Hepatocyte (in vitro differentiated cells): ENCODE results near the gene HTT. TPM values are rescaled to one million over a fixed set of nuclear protein-coding genes. Genes with fewer than 3 reads are reported as not detected.

Experiments
- DNase-seq: peaks from one replicate; pipeline ENCODE4 v3.0.0-alpha.2; 2016; ENCODE audit warnings: low spot score
- H2AFZ ChIP-seq: fragments of 200-600 bp; sonication (generic); 2 replicates; pipeline ENCODE4 v1.6.0; 2016; ENCODE audit warnings: antibody characterized with exemption, mild to moderate bottlenecking
- H3K27ac ChIP-seq: fragments of 200-600 bp; sonication (generic); 2 replicates; pipeline ENCODE4 v1.5.1; 2016; ENCODE audit warnings: mild to moderate bottlenecking
- H3K27me3 ChIP-seq: fragments of 200-600 bp; sonication (generic); 2 replicates; pipeline ENCODE4 v1.6.1; 2016
- H3K36me3 ChIP-seq: fragments of 200-600 bp; sonication (generic); replicated peaks from 2 replicates; pipeline ENCODE4 v1.5.1; 2016; ENCODE audit warnings: low read depth; ENCODE audit not compliant: insufficient read depth
- H3K4me1 ChIP-seq: fragments of 200-600 bp; sonication (generic); 2 replicates; pipeline ENCODE4 v1.5.1; 2016; ENCODE audit warnings: mild to moderate bottlenecking, moderate library complexity; ENCODE audit not compliant: insufficient read depth
- H3K4me2 ChIP-seq: fragments of 200-600 bp; sonication (generic); 2 replicates; pipeline ENCODE4 v1.6.0; 2016
- H3K4me3 ChIP-seq: fragments of 200-600 bp; sonication (generic); 2 replicates; pipeline ENCODE4 v1.5.1; 2016; ENCODE audit warnings: mild to moderate bottlenecking
- H3K79me2 ChIP-seq: fragments of 200-600 bp; sonication (generic); 2 replicates; pipeline ENCODE4 v1.6.0; 2017; ENCODE audit warnings: mild to moderate bottlenecking
- H3K9me2 ChIP-seq: fragments of 200-600 bp; sonication (generic); replicated peaks from 2 replicates; pipeline ENCODE4 v1.6.0; 2017; ENCODE audit warnings: mild to moderate bottlenecking; ENCODE audit not compliant: insufficient read depth
- H3K9me3 ChIP-seq: fragments of 200-600 bp; sonication (generic); 2 replicates; pipeline ENCODE4 v1.5.1; 2016; ENCODE audit warnings: low read depth, mild to moderate bottlenecking
- H4K20me1 ChIP-seq: fragments of 200-600 bp; sonication (generic); 2 replicates; pipeline ENCODE4 v1.6.0; 2016; ENCODE audit warnings: mild to moderate bottlenecking; ENCODE audit not compliant: insufficient read depth, poor library complexity, severe bottlenecking
- CTCF ChIP-seq: fragments of 200-600 bp; sonication (generic); IDR thresholded peaks from 2 replicates; pipeline ENCODE4 v1.5.1; 2016; ENCODE audit warnings: antibody characterized with exemption, mild to moderate bottlenecking; ENCODE audit not compliant: poor library complexity
- EZH2 ChIP-seq: fragments of 200-600 bp; sonication (generic); IDR thresholded peaks from 2 replicates; pipeline ENCODE4 v1.6.1; 2016; ENCODE audit warnings: antibody characterized with exemption, mild to moderate bottlenecking, borderline replicate concordance
- EZH2phosphoT487 ChIP-seq: fragments of 200-600 bp; sonication (generic); IDR thresholded peaks from one replicate; pipeline ENCODE4 v1.6.1; 2018; ENCODE audit warnings: antibody characterized with exemption, mild to moderate bottlenecking, low read depth, moderate library complexity; ENCODE audit not compliant: unreplicated experiment, severe bottlenecking
- WGBS: methylation state at CpG from one replicate; pipeline ENCODE4 v1.1.6; 2016; ENCODE audit warnings: low lambda C conversion rate; ENCODE audit errors: missing lambda C conversion rate; 5-methylcytosine and 5-hydroxymethylcytosine counted together
- polyA plus RNA-seq: library from polyadenylated mRNA; unstranded; fragments of >200 nt; fragmentation: Nextera tagmentation; extraction: Ambion mirVana; gene quantifications from 2 replicates; pipeline ENCODE4 v1.2.1, GENCODE V29; 2016
- total RNA-seq: library from RNA; depleted of rRNA; stranded (reverse); fragments of >200 nt; gene quantifications from 2 replicates; pipeline ENCODE4 v1.2.3, GENCODE V29; 2014

Gene HTT
- total and polyA plus RNA-seq, 2 experiments from 2014 or later: 12.4 to 33.9 TPM

GRCh38 chr4:3233391-3234071, 159.1 kb downstream of the HTT start:
- Histone ChIP-seq H3K4me3 (no peak overlapping the region), H3K4me1 (no peaks in the 10 kb centered on the region), H2AFZ (no peak overlapping the region), H3K9me2 (no peaks in the 10 kb centered on the region), H3K4me2 (no peak overlapping the region), H3K27ac (no peak overlapping the region), H3K36me3 (no peaks in the 10 kb centered on the region), H3K27me3 (no peaks in the 10 kb centered on the region), H3K9me3 (no peaks in the 10 kb centered on the region), H4K20me1 (no peaks in the 10 kb centered on the region), H3K79me2 (no peaks in the 10 kb centered on the region)
- no peak for TF ChIP-seq EZH2phosphoT487
- TF ChIP-seq EZH2: no peak
- TF ChIP-seq CTCF: no peak
- no peak for DNase-seq
- WGBS: 93% methylated on average over 21 of the region's 21 CpGs

GRCh38 chr4:3234171-3235029, 159.9 kb downstream of the HTT start:
- TF ChIP-seq EZH2 (no peak), EZH2phosphoT487 (no peak), CTCF (no peak)
- Histone ChIP-seq H3K4me3 (no peak overlapping the region), H2AFZ (no peak overlapping the region), H3K36me3 (no peaks in the 10 kb centered on the region), H3K4me2 (no peak overlapping the region), H3K79me2 (no peaks in the 10 kb centered on the region), H3K9me3 (no peaks in the 10 kb centered on the region), H3K27me3 (no peaks in the 10 kb centered on the region), H3K9me2 (no peaks in the 10 kb centered on the region), H3K27ac (no peak overlapping the region), H3K4me1 (no peaks in the 10 kb centered on the region), H4K20me1 (no peaks in the 10 kb centered on the region)
- 91% methylated on average over 23 of the region's 23 CpGs for WGBS
- no peak for DNase-seq

- 96% methylated on average over 13 of the region's 14 CpGs for WGBS
- no peak overlapping the region for H2AFZ ChIP-seq
- DNase-seq: no peak
- no peak overlapping the region for H3K4me2 ChIP-seq
- H3K4me3 ChIP-seq: no peak overlapping the region
- H3K27me3 ChIP-seq: no peaks in the 10 kb centered on the region
- H3K79me2 ChIP-seq: no peaks in the 10 kb centered on the region
- no peaks in the 10 kb centered on the region for H3K36me3 ChIP-seq
- no peak overlapping the region for H3K27ac ChIP-seq
- H3K9me3 ChIP-seq: no peaks in the 10 kb centered on the region
- no peaks in the 10 kb centered on the region for H4K20me1 ChIP-seq
- no peaks in the 10 kb centered on the region for H3K4me1 ChIP-seq
- TF ChIP-seq EZH2: no peak
- no peak for TF ChIP-seq EZH2phosphoT487
- no peak for TF ChIP-seq CTCF
- no peaks in the 10 kb centered on the region for H3K9me2 ChIP-seq
These were observed 160.5 kb downstream of the HTT start for GRCh38 chr4:3235030-3235345.
